Smooth muscle cell (in vitro differentiated cells): ENCODE data around the gene PRR23E. TPM values are rescaled to one million over a fixed set of nuclear protein-coding genes. Genes with fewer than 3 reads are reported as not detected.

Source experiments
- DNase-seq: peaks from one replicate; lab custom pipeline; 2025; ENCODE audit not compliant: unreplicated experiment; lab: John Stamatoyannopoulos, UW
- H2AFZ ChIP-seq: fragments of 200-600 bp; sonication (generic); 2 replicates; pipeline ENCODE4 v1.6.0; 2016; ENCODE audit warnings: antibody characterized with exemption, low read depth, mild to moderate bottlenecking
- H3F3A ChIP-seq: fragments of 200-600 bp; sonication (generic); 2 replicates; pipeline ENCODE4 v1.6.0; 2017; ENCODE audit warnings: antibody characterized with exemption, low read depth
- H3K27ac ChIP-seq: fragments of 200-600 bp; sonication (generic); 2 replicates; pipeline ENCODE4 v1.5.1; 2016; ENCODE audit warnings: low read depth, mild to moderate bottlenecking
- H3K27me3 ChIP-seq: fragments of 200-600 bp; sonication (generic); 2 replicates; pipeline ENCODE4 v1.6.1; 2016; ENCODE audit warnings: low read depth, mild to moderate bottlenecking
- H3K36me3 ChIP-seq: fragments of 200-600 bp; sonication (generic); 2 replicates; pipeline ENCODE4 v1.5.1; 2016; ENCODE audit warnings: low read depth
- H3K4me1 ChIP-seq: fragments of 200-600 bp; sonication (generic); 2 replicates; pipeline ENCODE4 v1.5.1; 2016; ENCODE audit warnings: low read depth
- H3K4me2 ChIP-seq: fragments of 200-600 bp; sonication (generic); 2 replicates; pipeline ENCODE4 v1.6.0; 2016; ENCODE audit warnings: mild to moderate bottlenecking
- H3K4me3 ChIP-seq: fragments of 200-600 bp; sonication (generic); 2 replicates; pipeline ENCODE4 v1.5.1; 2016; ENCODE audit warnings: mild to moderate bottlenecking
- H3K79me2 ChIP-seq: fragments of 200-600 bp; sonication (generic); 2 replicates; pipeline ENCODE4 v1.6.0; 2016; ENCODE audit warnings: low read depth, mild to moderate bottlenecking
- H3K9ac ChIP-seq: fragments of 200-600 bp; sonication (generic); 2 replicates; pipeline ENCODE4 v1.6.0; 2016; ENCODE audit warnings: low read depth
- H3K9me3 ChIP-seq: fragments of 200-600 bp; sonication (generic); replicated peaks from 2 replicates; pipeline ENCODE4 v1.5.1; 2016; ENCODE audit warnings: low read depth
- H4K20me1 ChIP-seq: fragments of 200-600 bp; sonication (generic); 2 replicates; pipeline ENCODE4 v1.6.0; 2016; ENCODE audit warnings: low read depth
- CTCF ChIP-seq: fragments of 200-600 bp; sonication (generic); IDR thresholded peaks from 2 replicates; pipeline ENCODE4 v1.5.1; 2017; ENCODE audit warnings: borderline replicate concordance, mild to moderate bottlenecking, antibody characterized with exemption; ENCODE audit not compliant: insufficient read depth, poor library complexity, severe bottlenecking
- WGBS: methylation state at CpG from one replicate; pipeline ENCODE4 v1.1.7; 2016; ENCODE audit warnings: low lambda C conversion rate; 5-methylcytosine and 5-hydroxymethylcytosine counted together
- polyA plus RNA-seq: library from polyadenylated mRNA; unstranded; fragments of >200 nt; fragmentation: Nextera tagmentation; extraction: Ambion mirVana; gene quantifications from 2 replicates; pipeline ENCODE4 v1.2.1, GENCODE V29; 2016
- total RNA-seq: library from RNA; depleted of rRNA; stranded (reverse); fragments of >200 nt; gene quantifications from 2 replicates; pipeline ENCODE4 v1.2.3, GENCODE V29; 2014

PRR23E gene
- total and polyA plus RNA-seq, 2 experiments from 2014 or later: not detected

- H2AFZ ChIP-seq: no peak overlapping the region
- H3K36me3 ChIP-seq: no peaks in the 10 kb centered on the region
- H3K79me2 ChIP-seq: no peaks in the 10 kb centered on the region
- no peaks in the 10 kb centered on the region for H3F3A ChIP-seq
- no peaks in the 10 kb centered on the region for H4K20me1 ChIP-seq
- H3K4me3 ChIP-seq: no peak overlapping the region
- no peak overlapping the region for H3K9ac ChIP-seq
- no peaks in the 10 kb centered on the region for H3K9me3 ChIP-seq
- no peak overlapping the region for H3K27ac ChIP-seq
- 93% methylated on average over 13 of the region's 13 CpGs for whole genome bisulfite sequencing
- TF ChIP-seq CTCF: no peak
- peaks cover 4% of the 10 kb centered on the region for H3K4me1 ChIP-seq
- no peak for DNase-seq
- H3K4me2 ChIP-seq: no peak overlapping the region
- H3K27me3 ChIP-seq: no peaks in the 10 kb centered on the region
These were observed 25.6 kb downstream of the PRR23E start for GRCh38 chr3:127218454-127218922.

DNA sequence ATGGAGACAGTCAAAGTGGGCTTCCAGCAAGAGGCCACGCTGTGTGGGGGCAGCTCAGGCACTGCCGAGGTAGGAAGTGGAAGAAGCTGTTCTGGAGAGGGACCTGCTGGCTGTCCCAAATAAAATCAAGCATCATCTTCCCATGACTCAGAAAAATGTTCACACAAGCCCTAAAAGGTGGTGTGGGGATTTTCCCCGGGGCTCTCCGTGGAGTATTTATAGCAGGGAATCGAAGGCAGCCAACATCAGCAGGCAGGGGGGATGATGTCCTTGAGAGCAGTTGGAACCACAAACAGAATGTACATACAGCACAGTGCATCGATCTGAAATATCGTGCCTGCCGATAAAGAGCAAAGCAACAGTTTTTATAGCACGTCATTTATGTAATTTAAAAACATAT is 27.6 kb downstream of the PRR23E start:
- no peaks in the 10 kb centered on the region for H3K36me3 ChIP-seq
- H4K20me1 ChIP-seq: no peaks in the 10 kb centered on the region
- H3K4me3 ChIP-seq: no peak overlapping the region
- H3K9ac ChIP-seq: no peak overlapping the region
- H2AFZ ChIP-seq: no peak overlapping the region
- no peak overlapping the region for H3K27ac ChIP-seq
- no peak for DNase-seq
- H3K4me1 ChIP-seq: no peaks in the 10 kb centered on the region
- no peak for TF ChIP-seq CTCF
- H3K79me2 ChIP-seq: no peaks in the 10 kb centered on the region
- H3K4me2 ChIP-seq: no peak overlapping the region
- H3F3A ChIP-seq: no peaks in the 10 kb centered on the region
- no peaks in the 10 kb centered on the region for H3K27me3 ChIP-seq
- H3K9me3 ChIP-seq: no peaks in the 10 kb centered on the region
- 84% methylated on average over 9 of the region's 9 CpGs for WGBS

GRCh38 chr3:127221037-127221436 is 28.1 kb downstream of the PRR23E start:
- H3K4me2 ChIP-seq: no peak overlapping the region
- H3K4me1 ChIP-seq: no peaks in the 10 kb centered on the region
- H3K9ac ChIP-seq: no peak overlapping the region
- no peak for DNase-seq
- no peaks in the 10 kb centered on the region for H3K27me3 ChIP-seq
- no peak overlapping the region for H3K27ac ChIP-seq
- no peaks in the 10 kb centered on the region for H3K36me3 ChIP-seq
- TF ChIP-seq CTCF: no peak
- H3F3A ChIP-seq: no peaks in the 10 kb centered on the region
- H2AFZ ChIP-seq: no peak overlapping the region
- no peak overlapping the region for H3K4me3 ChIP-seq
- no peaks in the 10 kb centered on the region for H3K79me2 ChIP-seq
- H4K20me1 ChIP-seq: no peaks in the 10 kb centered on the region
- 84% methylated on average over 4 of the region's 4 CpGs for WGBS
- H3K9me3 ChIP-seq: no peaks in the 10 kb centered on the region

DNA sequence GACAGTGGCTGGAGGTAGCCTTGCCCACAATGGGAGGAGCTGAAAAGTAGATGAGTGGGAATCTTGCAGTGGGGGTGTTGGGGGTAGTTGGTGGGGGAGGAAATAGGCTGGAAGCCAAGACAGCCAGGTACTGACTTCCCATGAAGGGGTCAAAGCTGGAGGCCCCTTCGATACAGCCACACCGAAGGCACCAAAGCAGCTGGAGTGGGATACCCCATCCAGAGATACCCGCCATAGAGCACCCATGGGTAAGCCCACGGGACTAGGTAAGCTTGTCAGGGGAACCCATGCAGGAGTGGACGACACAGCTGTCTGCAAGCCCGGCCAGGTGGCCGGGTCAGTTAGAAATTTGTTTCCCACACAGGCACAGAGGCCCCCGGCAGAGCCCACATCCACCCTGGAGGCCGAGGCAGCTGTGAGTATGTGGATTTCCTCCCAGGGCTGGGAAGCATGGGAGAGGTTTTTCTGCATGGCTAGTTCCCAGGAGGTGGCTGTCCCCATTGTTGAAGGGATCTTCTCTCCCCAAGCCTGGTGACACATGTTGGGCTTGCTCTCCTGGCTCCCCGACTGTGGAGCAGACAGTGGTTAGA is 28.6 kb downstream of the PRR23E start:
- Histone ChIP-seq H3K36me3 (no peaks in the 10 kb centered on the region), H2AFZ (no peak overlapping the region), H3K9me3 (no peaks in the 10 kb centered on the region), H3K79me2 (no peaks in the 10 kb centered on the region), H3K9ac (no peak overlapping the region), H3F3A (no peaks in the 10 kb centered on the region), H3K4me3 (no peak overlapping the region), H3K4me2 (no peak overlapping the region), H3K27ac (no peak overlapping the region), H4K20me1 (no peaks in the 10 kb centered on the region), H3K27me3 (no peaks in the 10 kb centered on the region), H3K4me1 (no peaks in the 10 kb centered on the region)
- no peak for DNase-seq
- 88% methylated on average over 10 of the region's 10 CpGs for WGBS
- no peak for TF ChIP-seq CTCF
